Caco-2 (cell line): ENCODE results near the gene IKBKE. TPM values are rescaled to one million over a fixed set of nuclear protein-coding genes. Genes with fewer than 3 reads are reported as not detected.

Experiments used
- BruUV-seq: library from RNA; stranded (reverse); fragments of 400-500 nt; replicated peaks from 2 replicates; lab custom pipeline; 2021; lab: Mats Ljungman, UMichigan
- CTCF ChIA-PET: fragments of 300-600 bp; sonication (Branson Sonifier 250); formaldehyde crosslinking; loops from one replicate; lab custom pipeline; 2022; ENCODE audit warnings: antibody characterized with exemption; lab: Charles Lee
- POLR2A ChIA-PET: fragments of 300-600 bp; sonication (Branson Sonifier 250); formaldehyde crosslinking; loops from one replicate; lab custom pipeline; 2022; ENCODE audit warnings: antibody characterized with exemption; lab: Charles Lee
- DNase-seq, 2 experiments: peaks; one replicate each; pipeline versions ENCODE4 v3.0.0 to v3.0.0-alpha.2; 2020 to 2022
- H3K27me3 ChIP-seq: replicated peaks from 2 replicates; pipeline ENCODE4 v1.6.0; 2011; ENCODE audit warnings: low read length; ENCODE audit not compliant: control insufficient read depth, insufficient read depth
- H3K36me3 ChIP-seq: 2 replicates; pipeline ENCODE4 v1.5.1; 2011; ENCODE audit warnings: low read length; ENCODE audit not compliant: control insufficient read depth, insufficient read depth
- H3K4me1 ChIP-seq: fragments of 250-450 bp; sonication (Bioruptor Pico); 2 replicates; pipeline ENCODE4 v1.5.1; 2020; ENCODE audit warnings: mild to moderate bottlenecking
- H3K4me3 ChIP-seq: 2 replicates; pipeline ENCODE4 v1.5.1; 2011; ENCODE audit warnings: low read depth, mild to moderate bottlenecking, control low read depth, low read length
- H3K9me3 ChIP-seq: fragments of 250-450 bp; sonication (Bioruptor Pico); 2 replicates; pipeline ENCODE4 v1.5.1; 2020; ENCODE audit warnings: mild to moderate bottlenecking, moderate library complexity
- H3K27ac Mint-ChIP-seq: one replicate; pipeline ENCODE4 v1.8.0; 2022; ENCODE audit warnings: mixed read lengths; ENCODE audit not compliant: unreplicated experiment
- H3K27me3 Mint-ChIP-seq: one replicate; pipeline ENCODE4 v1.8.0; 2022; ENCODE audit warnings: mixed read lengths; ENCODE audit not compliant: insufficient read depth, unreplicated experiment
- H3K36me3 Mint-ChIP-seq: one replicate; pipeline ENCODE4 v1.8.0; 2022; ENCODE audit warnings: mild to moderate bottlenecking, mixed read lengths; ENCODE audit not compliant: insufficient read depth, unreplicated experiment
- H3K4me1 Mint-ChIP-seq: one replicate; pipeline ENCODE4 v1.8.0; 2022; ENCODE audit warnings: low read depth, mixed read lengths; ENCODE audit not compliant: unreplicated experiment
- H3K4me3 Mint-ChIP-seq: one replicate; pipeline ENCODE4 v1.8.0; 2022; ENCODE audit warnings: mild to moderate bottlenecking, moderate library complexity, mixed read lengths; ENCODE audit not compliant: unreplicated experiment
- H3K9me3 Mint-ChIP-seq: one replicate; pipeline ENCODE4 v1.8.0; 2022; ENCODE audit warnings: mixed read lengths; ENCODE audit not compliant: unreplicated experiment
- CTCF ChIP-seq, 2 experiments: fragments of 200-600 bp in 1 of 2; IDR thresholded peaks; 1 replicate in 1 of 2; 2 replicates in 1 of 2; pipeline versions ENCODE4 v1.5.1 to v1.8.0; 2011 to 2022; ENCODE audit warnings: antibody characterized with exemption in 1 of 2, control low read depth in 1 of 2, inconsistent platforms in 1 of 2, low read depth in 1 of 2, low read length in 1 of 2, mild to moderate bottlenecking in 1 of 2, moderate library complexity in 1 of 2; ENCODE audit not compliant: insufficient read depth in 1 of 2, severe bottlenecking in 1 of 2, unreplicated experiment in 1 of 2
- intact Hi-C: fragments of 100-400 bp; cut with micrococcal nuclease; formaldehyde crosslinking; loops from one replicate; pipeline ENCODE4 v1.10.0; 2022; ENCODE audit not compliant: unreplicated experiment
- total RNA-seq: library from RNA; stranded (reverse); gene quantifications from 2 replicates; pipeline ENCODE4 v1.2.3, GENCODE V29; 2022

IKBKE gene
- total RNA-seq, 1 experiment from 2014 or later = 9.0 TPM

DNA sequence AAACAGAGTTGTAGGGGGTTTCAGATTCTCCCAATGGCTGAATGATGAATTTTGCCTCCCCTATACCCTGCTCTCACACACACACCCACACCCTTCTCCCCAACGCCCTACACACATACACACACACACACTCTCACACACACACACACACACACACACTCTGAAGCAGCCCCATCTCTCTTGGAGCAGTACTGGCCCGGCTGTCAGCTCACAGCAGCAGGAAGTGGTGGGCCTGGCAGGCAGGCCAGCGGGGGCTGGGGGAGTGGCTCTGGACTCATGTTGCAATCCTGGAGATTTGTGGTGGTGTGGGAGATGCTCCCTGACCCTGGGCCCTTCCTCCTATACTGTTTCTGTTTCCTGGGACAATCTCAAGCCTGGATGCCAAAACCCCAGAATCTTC, 2.2 kb downstream of the IKBKE start:
- no peak for TF ChIP-seq CTCF (IDR thresholded peaks at IDR 0.05; ENCODE audit: insufficient read depth in 1 of 2, low read depth in 1 of 2, low read length in 1 of 2, severe bottlenecking in 1 of 2, unreplicated experiment in 1 of 2)
- DNase-seq = no peak
- intact Hi-C loops = no loop called here
- no peaks in the 10 kb centered on the region for H3K36me3 ChIP-seq
- Mint-ChIP-seq H3K27ac (no peak overlapping the region), H3K4me1 (peaks cover 17% of the 10 kb centered on the region), H3K4me3 (no peak overlapping the region), H3K9me3 (no peaks in the 10 kb centered on the region), H3K36me3 (peaks cover 10% of the 10 kb centered on the region), H3K27me3 (no peaks in the 10 kb centered on the region)
- CTCF ChIA-PET = no interaction called here
- BruUV-seq = no TSS peak
- no peak overlapping the region for H3K4me3 ChIP-seq
- peaks cover 20% of the 10 kb centered on the region for H3K4me1 ChIP-seq
- POLR2A ChIA-PET = no interaction called here
- H3K9me3 ChIP-seq = no peaks in the 10 kb centered on the region
- H3K27me3 ChIP-seq = no peaks in the 10 kb centered on the region

DNA sequence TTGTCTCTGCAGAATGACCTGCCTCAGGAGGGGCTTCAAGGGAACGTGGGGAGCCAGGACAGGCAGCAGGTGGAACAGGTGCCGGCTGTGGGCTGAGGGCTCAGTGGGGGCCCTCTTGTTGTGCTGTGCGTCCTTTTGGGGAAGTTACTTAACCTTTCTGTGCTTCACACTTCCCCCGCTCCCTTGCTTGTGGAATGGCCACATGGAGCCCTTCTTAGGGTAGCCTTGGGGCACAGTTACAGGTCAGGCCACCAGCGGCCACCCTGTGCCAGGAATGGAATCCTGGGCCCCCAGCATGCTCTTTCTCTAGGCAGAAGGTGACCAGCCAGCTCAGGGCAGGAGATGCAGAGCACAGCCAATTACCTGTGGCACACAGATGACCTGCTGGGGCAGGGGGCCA, 2.6 kb downstream of the IKBKE start:
- POLR2A ChIA-PET = no interaction called here
- H3K4me3 ChIP-seq = no peak overlapping the region
- CTCF ChIA-PET = no interaction called here
- peaks cover 10% of the 10 kb centered on the region for H3K36me3 Mint-ChIP-seq
- H3K36me3 ChIP-seq = no peaks in the 10 kb centered on the region
- no peak overlapping the region for H3K27ac Mint-ChIP-seq
- no peaks in the 10 kb centered on the region for H3K9me3 Mint-ChIP-seq
- H3K4me1 Mint-ChIP-seq = peaks cover 17% of the 10 kb centered on the region
- no peak for DNase-seq
- peaks cover 20% of the 10 kb centered on the region for H3K4me1 ChIP-seq
- BruUV-seq = no TSS peak
- no peak for TF ChIP-seq CTCF (IDR thresholded peaks at IDR 0.05; ENCODE audit: insufficient read depth in 1 of 2, low read depth in 1 of 2, low read length in 1 of 2, severe bottlenecking in 1 of 2, unreplicated experiment in 1 of 2)
- no peak overlapping the region for H3K4me3 Mint-ChIP-seq
- no peaks in the 10 kb centered on the region for H3K9me3 ChIP-seq
- H3K27me3 ChIP-seq = no peaks in the 10 kb centered on the region
- no peaks in the 10 kb centered on the region for H3K27me3 Mint-ChIP-seq
- intact Hi-C loops = no loop called here

DNA sequence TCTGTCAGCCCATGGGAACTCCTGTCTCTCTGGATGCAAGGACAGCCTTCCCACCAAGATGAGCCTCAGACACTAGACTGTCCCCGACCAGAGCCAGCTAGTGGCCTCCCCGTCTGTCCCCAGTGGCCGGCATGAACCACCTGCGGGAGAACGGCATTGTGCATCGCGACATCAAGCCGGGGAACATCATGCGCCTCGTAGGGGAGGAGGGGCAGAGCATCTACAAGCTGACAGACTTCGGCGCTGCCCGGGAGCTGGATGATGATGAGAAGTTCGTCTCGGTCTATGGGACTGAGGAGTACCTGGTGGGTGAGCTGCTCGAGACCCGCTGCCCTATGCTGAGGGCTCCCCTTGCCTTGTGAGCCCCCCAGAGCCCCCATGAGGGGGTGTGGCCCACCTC, 5.8 kb downstream of the IKBKE start:
- Mint-ChIP-seq H3K4me1 (no peaks in the 10 kb centered on the region), H3K27me3 (no peaks in the 10 kb centered on the region), H3K36me3 (peaks cover 14% of the 10 kb centered on the region), H3K27ac (no peak overlapping the region), H3K9me3 (no peaks in the 10 kb centered on the region), H3K4me3 (no peak overlapping the region)
- H3K4me1 ChIP-seq = no peaks in the 10 kb centered on the region
- no TSS peak for BruUV-seq
- CTCF ChIA-PET = no interaction called here
- no peak for TF ChIP-seq CTCF (IDR thresholded peaks at IDR 0.05; ENCODE audit: insufficient read depth in 1 of 2, low read depth in 1 of 2, low read length in 1 of 2, severe bottlenecking in 1 of 2, unreplicated experiment in 1 of 2)
- DNase-seq = no peak
- H3K36me3 ChIP-seq = no peaks in the 10 kb centered on the region; the same call in 1 of the 2 replicates
- POLR2A ChIA-PET = no interaction called here
- H3K9me3 ChIP-seq = no peaks in the 10 kb centered on the region
- intact Hi-C loops = no loop called here
- no peak overlapping the region for H3K4me3 ChIP-seq
- H3K27me3 ChIP-seq = no peaks in the 10 kb centered on the region
